COLO829 (cell line): ENCODE measurements around the gene UBASH3A.

Experiments
- DNase-seq: peaks from one replicate; pipeline ENCODE4 v3.0.0; 2012; ENCODE audit warnings: low spot score

The UBASH3A gene

GRCh38 chr21:42430521-42430920 lies 26.8 kb downstream of the UBASH3A start:
- DNase-seq: no peak

- no peak for DNase-seq
Observed at GRCh38 chr21:42431196-42431595, 27.5 kb downstream of the UBASH3A start.

GRCh38 chr21:42432695-42433094 lies 29.0 kb downstream of the UBASH3A start:
- DNase-seq: no peak

GRCh38 chr21:42433946-42434551 lies 30.3 kb downstream of the UBASH3A start:
- DNase-seq: no peak

- DNase-seq: no peak
Observed at GRCh38 chr21:42434884-42435283, 31.2 kb downstream of the UBASH3A start.

DNA sequence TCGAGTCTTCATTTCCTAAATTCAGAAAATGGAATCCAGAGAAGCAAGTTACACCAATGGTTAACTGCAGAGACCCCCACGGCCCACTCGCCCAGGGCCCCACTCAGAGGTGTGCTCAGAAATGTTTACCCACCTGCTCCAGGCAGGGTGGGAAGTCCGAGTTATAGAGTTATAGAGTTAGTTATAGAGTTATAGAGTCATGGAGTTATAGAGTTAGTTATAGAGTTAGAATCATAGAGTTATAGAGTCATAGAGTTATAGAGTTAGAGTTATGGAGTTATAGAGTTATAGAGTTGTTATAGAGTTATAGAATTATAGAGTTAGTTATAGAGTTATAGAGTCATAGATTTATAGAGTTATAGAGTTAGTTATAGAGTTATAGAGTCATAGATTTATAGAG lies 31.7 kb downstream of the UBASH3A start:
- DNase-seq: no peak

GRCh38 chr21:42435833-42436232 lies 32.1 kb downstream of the UBASH3A start:
- no peak for DNase-seq

GRCh38 chr21:42436914-42437313 lies 33.2 kb downstream of the UBASH3A start:
- no peak for DNase-seq

DNA sequence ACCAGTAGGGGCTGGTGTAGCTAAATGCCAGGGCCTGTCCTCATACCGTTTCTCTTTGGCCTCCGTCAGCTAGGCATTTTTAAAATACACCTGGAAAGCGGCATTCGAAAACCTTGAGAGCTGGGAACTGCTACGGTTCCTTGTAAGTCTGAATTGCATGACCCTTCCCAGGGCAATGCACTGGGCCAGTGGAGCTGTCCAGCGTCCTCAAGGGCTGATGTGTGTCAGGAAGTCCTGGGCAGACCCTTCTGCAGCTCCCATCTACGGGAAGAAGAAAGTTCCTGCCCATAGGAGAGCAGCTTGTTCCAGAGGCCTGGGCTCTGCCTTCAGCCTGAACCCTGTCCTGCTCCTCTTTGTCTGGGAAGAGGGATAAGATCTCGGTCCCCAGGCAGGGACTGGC lies 34.1 kb downstream of the UBASH3A start:
- DNase-seq: no peak

GRCh38 chr21:42438316-42439205 lies 34.9 kb downstream of the UBASH3A start:
- DNase-seq: no peak

- no peak for DNase-seq
Observed at GRCh38 chr21:42439284-42440186, 35.8 kb downstream of the UBASH3A start.

GRCh38 chr21:42440187-42440792 lies 36.6 kb downstream of the UBASH3A start:
- DNase-seq: no peak

- DNase-seq: no peak
Observed at GRCh38 chr21:42441963-42442362, 38.3 kb downstream of the UBASH3A start.

GRCh38 chr21:42443181-42443785 lies 39.6 kb downstream of the UBASH3A start:
- DNase-seq: no peak

DNA sequence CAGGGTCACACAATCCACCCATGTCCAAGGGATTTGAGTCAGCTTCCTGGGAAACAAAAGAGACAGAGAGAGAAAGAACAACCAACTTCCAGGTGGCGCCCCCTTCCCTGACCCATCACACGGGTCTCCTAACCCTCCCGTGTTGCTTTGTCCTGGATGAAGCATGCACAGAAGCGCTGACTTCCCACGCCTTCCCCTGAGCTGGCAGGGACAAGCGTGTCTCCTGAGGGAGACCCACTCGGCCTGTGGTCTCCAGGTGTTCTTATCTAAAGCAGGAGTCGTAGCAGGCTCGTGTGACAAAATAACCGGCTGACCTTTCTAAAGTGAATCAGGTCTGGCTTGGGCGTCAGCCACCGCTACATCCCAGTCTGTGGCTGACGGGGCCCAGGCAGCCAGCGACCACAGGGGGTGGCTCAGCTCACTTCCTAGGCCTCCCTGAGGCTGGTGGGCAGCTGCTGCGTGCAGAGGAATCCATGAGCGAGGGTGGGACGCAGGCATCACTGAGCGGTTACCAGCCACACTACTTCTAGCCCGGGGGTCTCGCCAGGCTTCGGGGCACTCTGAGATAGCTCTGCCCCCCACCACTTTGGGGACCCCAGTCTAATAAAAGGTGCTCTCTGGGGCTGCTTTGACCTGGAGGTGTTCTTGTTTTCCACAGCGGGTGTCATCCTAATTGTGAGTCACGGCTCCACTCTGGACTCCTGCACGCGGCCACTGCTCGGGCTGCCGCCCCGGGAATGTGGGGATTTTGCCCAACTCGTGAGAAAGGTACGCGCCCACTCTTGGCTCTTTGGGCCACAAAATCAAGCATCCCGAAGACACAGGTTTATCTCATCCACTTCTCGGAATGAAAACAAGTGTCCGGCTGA lies 40.4 kb downstream of the UBASH3A start:
- no peak for DNase-seq

- no peak for DNase-seq
Observed at GRCh38 chr21:42444745-42445059, 41.0 kb downstream of the UBASH3A start.

DNA sequence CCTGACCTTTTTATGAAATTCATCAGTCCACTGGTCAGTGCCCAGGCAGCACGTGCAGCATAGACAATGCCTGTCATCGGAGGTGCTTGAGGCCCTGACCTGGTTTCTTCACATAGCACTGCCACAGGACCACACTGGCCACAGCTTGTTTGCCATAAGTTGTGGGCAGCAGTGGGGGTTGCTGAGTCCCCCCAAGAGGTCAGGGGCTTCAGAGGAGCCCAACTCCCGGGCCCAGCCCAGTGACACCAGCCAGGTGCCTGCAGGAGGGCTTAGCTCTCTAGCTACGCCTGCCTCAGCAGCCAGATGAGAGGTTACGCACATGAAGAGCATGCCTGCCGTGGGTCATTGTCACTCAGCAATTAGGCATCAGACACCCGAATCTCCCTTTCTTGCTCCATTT lies 41.6 kb downstream of the UBASH3A start:
- no peak for DNase-seq

GRCh38 chr21:42446531-42446930 lies 42.8 kb downstream of the UBASH3A start:
- no peak for DNase-seq

DNA sequence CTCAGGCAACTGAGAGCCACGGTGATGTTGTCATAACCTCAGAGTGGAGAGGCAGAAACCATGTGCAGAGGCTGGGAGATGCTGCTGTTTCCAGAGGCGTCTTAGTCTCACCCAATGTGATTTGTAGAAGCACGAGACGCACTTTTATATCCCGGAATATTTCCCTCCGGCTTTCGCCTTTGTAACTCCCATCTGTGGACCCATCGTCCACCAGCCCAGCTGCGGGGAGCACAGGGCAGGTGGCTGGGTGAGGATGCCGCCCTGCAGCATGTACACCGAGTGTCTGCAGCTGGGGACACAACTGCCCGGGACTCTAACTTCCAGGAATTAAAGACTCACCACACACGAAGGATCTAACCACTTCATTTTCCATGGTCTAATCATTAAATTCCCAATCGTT lies 43.5 kb downstream of the UBASH3A start:
- DNase-seq: no peak

- no peak for DNase-seq
Observed at GRCh38 chr21:42447732-42448131, 44.0 kb downstream of the UBASH3A start.

DNA sequence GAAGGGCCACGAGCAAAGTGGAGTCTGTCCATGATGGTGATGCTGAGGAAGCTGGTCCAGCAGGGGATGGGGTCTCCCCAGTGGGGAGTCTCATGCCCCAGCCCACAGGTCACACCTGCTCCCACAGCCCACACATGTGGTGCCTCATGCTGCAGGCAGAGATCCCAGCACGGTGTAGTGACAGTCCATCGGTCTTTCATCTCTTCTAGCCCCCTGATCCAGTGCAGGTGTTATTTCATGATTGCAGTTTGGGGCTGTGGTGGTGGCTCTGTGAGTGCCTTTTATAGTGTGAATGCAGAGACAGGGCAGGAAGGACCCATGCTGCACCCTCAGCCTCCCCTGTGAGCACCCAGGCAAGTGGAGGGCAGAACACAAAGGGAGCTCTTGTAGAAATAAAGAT lies 45.0 kb downstream of the UBASH3A start:
- no peak for DNase-seq
